Hindlimb muscle (tissue), 1 donor: ENCODE measurements around the gene KCTD16. TPM values are rescaled to one million over a fixed set of nuclear protein-coding genes. Genes with fewer than 3 reads are reported as not detected.

ENCODE experiments used
- DNase-seq: peaks from one replicate; pipeline ENCODE4 v3.0.0-alpha.2; 2013
- polyA plus RNA-seq: library from polyadenylated mRNA; unstranded; fragments of 120-200 nt; gene quantifications from one replicate; pipeline ENCODE4 v1.2.1, GENCODE V29; 2013; ENCODE audit not compliant: insufficient read length

KCTD16 gene
- polyA plus RNA-seq, 1 donor, result 0.08 TPM

GRCh38 chr5:144465441-144465840 lies 294.8 kb downstream of the KCTD16 start:
- no peak for DNase-seq

GRCh38 chr5:144467792-144468191 lies 297.1 kb downstream of the KCTD16 start:
- DNase-seq, result no peak

GRCh38 chr5:144468571-144468970 lies 297.9 kb downstream of the KCTD16 start:
- peak; percentile 38 for DNase-seq

GRCh38 chr5:144469106-144469505 lies 298.4 kb downstream of the KCTD16 start:
- DNase-seq, result no peak

GRCh38 chr5:144472221-144472620 lies 301.5 kb downstream of the KCTD16 start:
- DNase-seq, result no peak

GRCh38 chr5:144473650-144474049 lies 303.0 kb downstream of the KCTD16 start:
- DNase-seq, result no peak

GRCh38 chr5:144478565-144478964 lies 307.9 kb downstream of the KCTD16 start:
- DNase-seq, result no peak

- no peak for DNase-seq
Observed at GRCh38 chr5:144481861-144482260, 311.2 kb downstream of the KCTD16 start.

GRCh38 chr5:144484124-144484897 lies 313.6 kb downstream of the KCTD16 start:
- no peak for DNase-seq

- DNase-seq, result no peak
Observed at GRCh38 chr5:144485540-144485939, 314.9 kb downstream of the KCTD16 start.

- no peak for DNase-seq
Observed at GRCh38 chr5:144487207-144487606, 316.5 kb downstream of the KCTD16 start.

GRCh38 chr5:144487761-144488160 lies 317.1 kb downstream of the KCTD16 start:
- no peak for DNase-seq

- no peak for DNase-seq
Observed at GRCh38 chr5:144503123-144503522, 332.4 kb downstream of the KCTD16 start.

GRCh38 chr5:144504929-144505577 lies 334.4 kb downstream of the KCTD16 start:
- DNase-seq, result no peak

GRCh38 chr5:144510845-144511579 lies 340.3 kb downstream of the KCTD16 start:
- DNase-seq, result no peak

- no peak for DNase-seq
Observed at GRCh38 chr5:144511580-144512072, 341.0 kb downstream of the KCTD16 start.

- DNase-seq, result no peak
Observed at GRCh38 chr5:144522698-144523097, 352.0 kb downstream of the KCTD16 start.

GRCh38 chr5:144525000-144525399 lies 354.3 kb downstream of the KCTD16 start:
- no peak for DNase-seq

GRCh38 chr5:144531188-144531587 lies 360.5 kb downstream of the KCTD16 start:
- no peak for DNase-seq
